Activated CD8-positive, alpha-beta T cell treated with anti-CD3 and anti-CD28 coated beads for 36 hours (primary cell): ENCODE measurements around the gene ATP10B. TPM values are rescaled to one million over a fixed set of nuclear protein-coding genes. Genes with fewer than 3 reads are reported as not detected.

Source experiments
- ATAC-seq: fragments of 200-7000 bp; cut with Tn5 transposase; one replicate; pipeline ENCODE4 v1.10.0; 2021; ENCODE audit warnings: mild to moderate bottlenecking, moderate library complexity
- CTCF ChIA-PET: fragments of 350-600 bp; sonication (Branson Sonifier 250); formaldehyde crosslinking; loops from one replicate; lab custom pipeline; 2021; ENCODE audit warnings: antibody characterized with exemption; lab: Charles Lee
- POLR2A ChIA-PET: fragments of 350-600 bp; sonication (Branson Sonifier 250); formaldehyde crosslinking; loops from one replicate; lab custom pipeline; 2021; ENCODE audit warnings: antibody characterized with exemption; lab: Charles Lee
- DNase-seq: peaks from one replicate; pipeline ENCODE4 v3.0.0-alpha.2; 2020
- H3K27ac Mint-ChIP-seq: one replicate; pipeline ENCODE4 v1.8.0; 2021; ENCODE audit warnings: mild to moderate bottlenecking, mixed read lengths
- H3K27me3 Mint-ChIP-seq: one replicate; pipeline ENCODE4 v1.8.0; 2021; ENCODE audit warnings: mixed read lengths
- H3K36me3 Mint-ChIP-seq: one replicate; pipeline ENCODE4 v1.8.0; 2021; ENCODE audit warnings: low read depth, mixed read lengths
- H3K4me1 Mint-ChIP-seq: one replicate; pipeline ENCODE4 v1.8.0; 2021; ENCODE audit warnings: low read depth, mixed read lengths
- H3K4me3 Mint-ChIP-seq: one replicate; pipeline ENCODE4 v1.8.0; 2021; ENCODE audit warnings: mild to moderate bottlenecking, moderate library complexity, mixed read lengths
- H3K9me3 Mint-ChIP-seq: one replicate; pipeline ENCODE4 v1.8.0; 2021; ENCODE audit warnings: mixed read lengths
- CTCF ChIP-seq: fragments of 200-600 bp; IDR thresholded peaks from one replicate; pipeline ENCODE4 v1.8.0; 2022; ENCODE audit warnings: antibody characterized with exemption, mild to moderate bottlenecking
- intact Hi-C: fragments of 100-400 bp; cut with micrococcal nuclease; formaldehyde crosslinking; loops from one replicate; pipeline ENCODE4 v1.10.0; 2022
- total RNA-seq, 2 experiments: library from RNA; stranded (reverse); gene quantifications; one replicate each; pipeline ENCODE4 v1.2.3, GENCODE V29; 2021

ATP10B gene
- total RNA-seq, 2 experiments from 2014 or later: not detected

- intact Hi-C loops: no loop called here
These were observed 82.7 kb downstream of the ATP10B start for GRCh38 chr5:160769301-160769700.

DNA sequence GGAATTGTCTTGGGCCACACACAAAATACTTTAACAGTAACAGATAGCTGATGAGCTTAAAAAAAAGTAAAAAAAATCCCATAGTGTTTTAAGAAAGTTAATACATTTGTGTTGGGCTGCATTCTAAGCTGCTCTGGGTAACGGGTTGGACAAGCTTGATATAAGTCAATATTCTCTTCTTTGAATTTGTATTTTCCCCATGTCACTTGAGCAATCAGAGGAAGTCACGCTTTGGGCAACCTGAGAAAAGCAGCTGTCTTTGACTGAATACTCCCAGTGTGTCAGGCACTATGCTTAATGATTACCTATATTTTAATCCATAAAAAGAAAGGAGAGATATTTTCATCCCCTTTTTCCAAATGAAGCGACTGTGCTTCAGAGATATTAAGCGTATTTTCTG is 84.9 kb downstream of the ATP10B start:
- TF ChIP-seq CTCF: no peak
- Mint-ChIP-seq H3K36me3 (no peaks in the 10 kb centered on the region), H3K27ac (no peak overlapping the region), H3K27me3 (no peaks in the 10 kb centered on the region), H3K9me3 (no peaks in the 10 kb centered on the region), H3K4me1 (no peaks in the 10 kb centered on the region), H3K4me3 (no peak overlapping the region)
- ATAC-seq (no peak), DNase-seq (no peak)
- ChIA-PET CTCF (interaction anchor here (0.7 to 1.5 kb wide), 2 partner anchors 20 to 328 kb away, joined by 4 read pairs; no protein-coding TSS in a partner anchor), POLR2A (no interaction called here)
- intact Hi-C loops: no loop called here

More at GRCh38 chr5:160769301-160769700, 82.7 kb downstream of the ATP10B start:
- CTCF ChIA-PET: no interaction called here
- no peaks in the 10 kb centered on the region for H3K4me1 Mint-ChIP-seq
- no peaks in the 10 kb centered on the region for H3K27me3 Mint-ChIP-seq
- no peak for TF ChIP-seq CTCF
- H3K9me3 Mint-ChIP-seq: no peaks in the 10 kb centered on the region
- no peak for DNase-seq
- no peak overlapping the region for H3K4me3 Mint-ChIP-seq
- POLR2A ChIA-PET: no interaction called here
- H3K27ac Mint-ChIP-seq: no peak overlapping the region
- H3K36me3 Mint-ChIP-seq: no peaks in the 10 kb centered on the region
- ATAC-seq: no peak

DNA sequence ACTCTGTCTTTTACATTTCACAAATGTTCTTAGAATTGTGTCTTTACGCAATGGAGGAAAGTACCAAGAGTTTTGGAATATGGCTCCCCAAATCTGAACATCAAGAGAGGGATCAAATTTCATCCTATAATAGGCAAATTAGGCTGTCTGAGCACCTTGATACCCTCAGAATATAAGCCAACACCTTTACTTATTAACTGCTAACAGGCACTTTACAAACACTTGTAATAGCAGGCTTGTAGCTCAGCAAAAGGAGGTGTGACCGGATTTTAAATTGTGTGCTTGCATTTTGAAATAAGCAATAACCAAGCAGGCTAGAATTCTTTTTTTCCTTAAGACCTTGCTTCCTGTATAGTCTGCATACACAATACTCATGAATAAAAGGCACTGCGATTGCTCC is 92.0 kb downstream of the ATP10B start:
- Mint-ChIP-seq H3K36me3 (no peaks in the 10 kb centered on the region), H3K27me3 (peaks cover 5% of the 10 kb centered on the region), H3K4me3 (no peak overlapping the region), H3K9me3 (peaks cover 1% of the 10 kb centered on the region), H3K4me1 (no peaks in the 10 kb centered on the region), H3K27ac (no peak overlapping the region)
- no peak for DNase-seq
- POLR2A ChIA-PET: no interaction called here
- no peak for ATAC-seq
- CTCF ChIA-PET: no interaction called here
- no peak for TF ChIP-seq CTCF
- intact Hi-C loops: no loop called here

DNA sequence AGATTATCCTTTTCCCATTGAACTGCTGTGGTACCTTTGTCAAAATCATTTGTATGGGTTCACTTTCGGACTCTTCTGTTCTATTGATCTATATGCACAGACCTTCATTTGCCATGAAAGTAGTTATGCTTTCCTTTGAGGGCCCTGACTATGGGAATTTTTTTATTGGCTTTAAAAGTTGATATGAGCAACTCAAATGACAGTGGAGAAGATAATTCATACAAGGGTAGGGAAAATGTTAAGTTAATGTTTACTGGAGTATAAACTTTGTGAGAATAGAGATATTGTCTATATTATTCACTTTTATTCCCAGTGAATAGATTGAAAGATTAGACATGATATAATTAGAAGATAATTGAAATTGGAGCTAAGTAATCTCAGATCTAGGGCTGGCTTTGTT is 94.8 kb downstream of the ATP10B start:
- no peak for TF ChIP-seq CTCF
- Mint-ChIP-seq H3K4me1 (no peaks in the 10 kb centered on the region), H3K27me3 (peaks cover 5% of the 10 kb centered on the region), H3K4me3 (no peak overlapping the region), H3K9me3 (peaks cover 2% of the 10 kb centered on the region), H3K36me3 (no peaks in the 10 kb centered on the region), H3K27ac (no peak overlapping the region)
- ChIA-PET CTCF (interaction anchor here (1.4 kb wide), 1 partner anchor 27 kb away, joined by 3 read pairs; no protein-coding TSS in a partner anchor), POLR2A (no interaction called here)
- no peak for ATAC-seq
- intact Hi-C loops: no loop called here
- DNase-seq: no peak

GRCh38 chr5:160750938-160751657 is 100.9 kb downstream of the ATP10B start:
- Mint-ChIP-seq H3K27me3 (peaks cover 7% of the 10 kb centered on the region), H3K9me3 (peaks cover 2% of the 10 kb centered on the region), H3K27ac (no peak overlapping the region), H3K4me3 (no peak overlapping the region), H3K4me1 (no peaks in the 10 kb centered on the region), H3K36me3 (no peaks in the 10 kb centered on the region)
- CTCF ChIA-PET: no interaction called here
- ATAC-seq: no peak
- TF ChIP-seq CTCF: no peak
- POLR2A ChIA-PET: no interaction called here
- DNase-seq: no peak
- intact Hi-C loops: no loop called here
